Panc1 (cell line): ENCODE measurements around the gene VAPA.

ENCODE experiments used
- POLR2AphosphoS5 ChIP-seq: IDR thresholded peaks from 2 replicates; pipeline ENCODE4 v1.6.1; 2012; ENCODE audit warnings: mild to moderate bottlenecking, low read depth, low read length, moderate library complexity
- SIN3A ChIP-seq: IDR thresholded peaks from 2 replicates; pipeline ENCODE4 v1.6.1; 2012; ENCODE audit warnings: low read depth, mild to moderate bottlenecking, low read length, moderate library complexity, borderline replicate concordance; ENCODE audit not compliant: insufficient read depth
- TCF7L2 ChIP-seq: IDR thresholded peaks from 2 replicates; pipeline ENCODE4 v1.6.1; 2011; ENCODE audit warnings: mild to moderate bottlenecking, low read depth, low read length, inconsistent platforms
- TF ChIP-seq, protein P1 (sequence below): fragments of 450-650 bp; IDR thresholded peaks from 2 replicates; pipeline ENCODE4 v1.5.1; 2017; ENCODE audit warnings: mild to moderate bottlenecking
- TF ChIP-seq, protein P2 (sequence below), 2 experiments: IDR thresholded peaks; 2 replicates each; pipeline ENCODE4 v1.6.1; 2011 to 2012; ENCODE audit warnings: low read depth in 2 of 2, control low read depth in 1 of 2, low read length in 1 of 2, mild to moderate bottlenecking in 1 of 2, moderate library complexity in 1 of 2; ENCODE audit not compliant: insufficient read depth in 1 of 2

DNA sequence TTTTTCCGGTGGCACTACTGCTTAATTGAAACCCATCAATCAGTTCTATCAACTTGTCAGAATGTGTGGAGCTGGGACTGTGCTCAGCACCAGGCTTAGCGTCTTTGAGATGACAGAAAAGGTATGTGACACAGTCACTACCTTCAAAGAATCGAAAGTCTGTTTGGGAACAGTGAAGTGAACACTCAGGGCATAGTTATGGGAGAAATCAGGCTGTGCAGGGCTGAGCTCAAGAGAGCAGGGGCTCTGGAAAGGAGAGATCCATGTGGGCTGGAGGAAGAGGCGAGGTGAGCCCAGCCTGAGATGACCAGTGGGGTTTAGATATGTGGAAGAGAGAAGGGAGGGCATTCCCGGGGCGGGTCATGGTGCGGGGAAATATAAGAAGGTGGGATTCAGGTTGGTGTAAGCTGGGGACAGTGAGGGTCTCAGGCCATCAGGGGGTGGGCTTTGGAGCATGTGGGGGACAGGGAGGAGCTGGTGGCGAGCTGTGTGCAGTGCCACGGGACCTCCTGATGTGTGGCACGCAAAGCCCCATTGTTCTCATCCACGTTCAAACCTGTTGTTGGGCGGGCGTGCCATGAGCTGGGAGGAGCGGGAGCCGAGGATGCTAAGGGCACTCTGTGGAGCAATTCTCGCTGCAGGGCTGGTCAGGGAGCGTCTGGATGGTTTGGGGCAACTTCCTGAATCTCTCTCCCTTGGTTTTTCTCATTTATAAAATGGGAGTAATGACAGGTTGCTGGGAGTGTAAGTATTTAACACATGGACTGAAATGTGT lies 72.5 kb downstream of the VAPA start:
- TF ChIP-seq POLR2AphosphoS5 (no peak), SIN3A (no peak), TCF7L2 (no peak)
- TF ChIP-seq, protein P1, sequence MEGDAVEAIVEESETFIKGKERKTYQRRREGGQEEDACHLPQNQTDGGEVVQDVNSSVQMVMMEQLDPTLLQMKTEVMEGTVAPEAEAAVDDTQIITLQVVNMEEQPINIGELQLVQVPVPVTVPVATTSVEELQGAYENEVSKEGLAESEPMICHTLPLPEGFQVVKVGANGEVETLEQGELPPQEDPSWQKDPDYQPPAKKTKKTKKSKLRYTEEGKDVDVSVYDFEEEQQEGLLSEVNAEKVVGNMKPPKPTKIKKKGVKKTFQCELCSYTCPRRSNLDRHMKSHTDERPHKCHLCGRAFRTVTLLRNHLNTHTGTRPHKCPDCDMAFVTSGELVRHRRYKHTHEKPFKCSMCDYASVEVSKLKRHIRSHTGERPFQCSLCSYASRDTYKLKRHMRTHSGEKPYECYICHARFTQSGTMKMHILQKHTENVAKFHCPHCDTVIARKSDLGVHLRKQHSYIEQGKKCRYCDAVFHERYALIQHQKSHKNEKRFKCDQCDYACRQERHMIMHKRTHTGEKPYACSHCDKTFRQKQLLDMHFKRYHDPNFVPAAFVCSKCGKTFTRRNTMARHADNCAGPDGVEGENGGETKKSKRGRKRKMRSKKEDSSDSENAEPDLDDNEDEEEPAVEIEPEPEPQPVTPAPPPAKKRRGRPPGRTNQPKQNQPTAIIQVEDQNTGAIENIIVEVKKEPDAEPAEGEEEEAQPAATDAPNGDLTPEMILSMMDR = no peak
- TF ChIP-seq, protein P2, sequence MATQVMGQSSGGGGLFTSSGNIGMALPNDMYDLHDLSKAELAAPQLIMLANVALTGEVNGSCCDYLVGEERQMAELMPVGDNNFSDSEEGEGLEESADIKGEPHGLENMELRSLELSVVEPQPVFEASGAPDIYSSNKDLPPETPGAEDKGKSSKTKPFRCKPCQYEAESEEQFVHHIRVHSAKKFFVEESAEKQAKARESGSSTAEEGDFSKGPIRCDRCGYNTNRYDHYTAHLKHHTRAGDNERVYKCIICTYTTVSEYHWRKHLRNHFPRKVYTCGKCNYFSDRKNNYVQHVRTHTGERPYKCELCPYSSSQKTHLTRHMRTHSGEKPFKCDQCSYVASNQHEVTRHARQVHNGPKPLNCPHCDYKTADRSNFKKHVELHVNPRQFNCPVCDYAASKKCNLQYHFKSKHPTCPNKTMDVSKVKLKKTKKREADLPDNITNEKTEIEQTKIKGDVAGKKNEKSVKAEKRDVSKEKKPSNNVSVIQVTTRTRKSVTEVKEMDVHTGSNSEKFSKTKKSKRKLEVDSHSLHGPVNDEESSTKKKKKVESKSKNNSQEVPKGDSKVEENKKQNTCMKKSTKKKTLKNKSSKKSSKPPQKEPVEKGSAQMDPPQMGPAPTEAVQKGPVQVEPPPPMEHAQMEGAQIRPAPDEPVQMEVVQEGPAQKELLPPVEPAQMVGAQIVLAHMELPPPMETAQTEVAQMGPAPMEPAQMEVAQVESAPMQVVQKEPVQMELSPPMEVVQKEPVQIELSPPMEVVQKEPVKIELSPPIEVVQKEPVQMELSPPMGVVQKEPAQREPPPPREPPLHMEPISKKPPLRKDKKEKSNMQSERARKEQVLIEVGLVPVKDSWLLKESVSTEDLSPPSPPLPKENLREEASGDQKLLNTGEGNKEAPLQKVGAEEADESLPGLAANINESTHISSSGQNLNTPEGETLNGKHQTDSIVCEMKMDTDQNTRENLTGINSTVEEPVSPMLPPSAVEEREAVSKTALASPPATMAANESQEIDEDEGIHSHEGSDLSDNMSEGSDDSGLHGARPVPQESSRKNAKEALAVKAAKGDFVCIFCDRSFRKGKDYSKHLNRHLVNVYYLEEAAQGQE (IDR thresholded peaks at IDR 0.05; ENCODE audit: insufficient read depth in 1 of 2, low read depth in 2 of 2, low read length in 1 of 2) = no peak
